HG03521 (cell line): Measurements from ENCODE around the gene GPR65.
"Not testable (repeated sequence)": the region's sequence is repeated elsewhere in the genome, so short reads cannot be mapped to it uniquely, and the experiment has no call there.

Experiments used
- ATAC-seq: cut with Tn5 transposase; IDR thresholded peaks from one replicate; pipeline ENCODE4 v1.9.1; 2021; ENCODE audit warnings: mild to moderate bottlenecking, moderate library complexity; ENCODE audit not compliant: unreplicated experiment

GPR65 gene

DNA sequence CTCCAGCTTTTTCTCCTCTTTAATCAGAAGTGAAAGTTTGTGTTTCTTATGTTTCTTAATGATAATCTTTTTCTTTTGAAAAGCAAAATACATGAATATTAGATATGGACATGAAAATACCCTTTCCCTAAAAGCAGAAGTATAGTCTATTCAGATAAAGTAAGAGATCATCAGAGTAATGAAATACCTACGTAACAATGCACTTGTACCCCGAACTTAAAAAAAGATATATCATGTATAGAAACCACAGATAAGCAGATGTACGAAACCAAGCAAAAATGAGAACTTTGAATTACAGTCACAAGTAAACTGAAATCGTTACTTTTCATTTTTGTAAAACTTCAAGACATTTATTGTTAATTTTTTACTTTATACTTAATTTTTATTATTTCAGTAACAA lies 1.5 kb upstream of the GPR65 start:
- ATAC-seq: no peak

- no peak for ATAC-seq
Measured at GRCh38 chr14:88004506-88005036, 364 bp upstream of the GPR65 start.

- peak; percentile 89 for ATAC-seq
Measured at GRCh38 chr14:88005978-88006851, 1.3 kb downstream of the GPR65 start.

DNA sequence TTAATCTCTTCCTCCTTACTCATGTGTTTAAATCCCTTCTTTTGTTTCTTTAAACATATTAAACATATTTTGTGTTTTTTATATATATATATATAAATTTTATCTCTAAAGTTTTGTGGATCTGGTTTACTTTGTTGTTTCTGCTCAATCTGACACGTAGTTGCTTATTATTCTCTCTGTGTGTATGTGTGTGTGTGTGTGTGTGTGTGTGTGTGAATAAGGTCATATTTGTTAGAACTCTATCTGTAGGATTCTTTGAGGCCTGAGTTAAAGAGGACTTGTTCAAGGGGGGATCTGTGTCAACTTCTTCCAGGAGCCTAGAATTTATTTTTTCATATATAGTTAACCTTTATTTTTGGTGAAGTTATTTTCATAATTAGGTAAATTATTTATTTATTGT lies 2.7 kb downstream of the GPR65 start:
- ATAC-seq: no peak

- no peak for ATAC-seq
Measured at GRCh38 chr14:88008039-88008742, 3.3 kb downstream of the GPR65 start.

GRCh38 chr14:88009486-88009885 lies 4.6 kb downstream of the GPR65 start:
- no peak for ATAC-seq

DNA sequence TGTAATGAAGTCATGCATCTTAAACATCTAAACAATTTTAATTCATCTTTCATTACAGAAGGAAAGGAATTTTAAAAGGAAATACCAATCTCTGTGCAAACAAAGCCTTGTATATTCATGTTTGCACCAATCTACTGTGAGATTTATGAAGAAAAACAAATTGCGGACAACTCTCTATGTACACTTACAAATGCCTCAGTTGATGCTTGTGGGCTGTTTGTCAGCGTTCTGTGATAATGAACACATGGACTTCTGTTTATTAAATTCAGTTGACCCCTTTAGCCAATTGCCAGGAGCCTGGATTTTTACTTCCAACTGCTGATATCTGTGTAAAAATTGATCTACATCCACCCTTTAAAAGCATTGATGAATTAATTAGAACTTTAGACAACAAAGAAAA lies 5.4 kb downstream of the GPR65 start:
- ATAC-seq: no peak

GRCh38 chr14:88012495-88012894 lies 7.6 kb downstream of the GPR65 start:
- no peak for ATAC-seq

DNA sequence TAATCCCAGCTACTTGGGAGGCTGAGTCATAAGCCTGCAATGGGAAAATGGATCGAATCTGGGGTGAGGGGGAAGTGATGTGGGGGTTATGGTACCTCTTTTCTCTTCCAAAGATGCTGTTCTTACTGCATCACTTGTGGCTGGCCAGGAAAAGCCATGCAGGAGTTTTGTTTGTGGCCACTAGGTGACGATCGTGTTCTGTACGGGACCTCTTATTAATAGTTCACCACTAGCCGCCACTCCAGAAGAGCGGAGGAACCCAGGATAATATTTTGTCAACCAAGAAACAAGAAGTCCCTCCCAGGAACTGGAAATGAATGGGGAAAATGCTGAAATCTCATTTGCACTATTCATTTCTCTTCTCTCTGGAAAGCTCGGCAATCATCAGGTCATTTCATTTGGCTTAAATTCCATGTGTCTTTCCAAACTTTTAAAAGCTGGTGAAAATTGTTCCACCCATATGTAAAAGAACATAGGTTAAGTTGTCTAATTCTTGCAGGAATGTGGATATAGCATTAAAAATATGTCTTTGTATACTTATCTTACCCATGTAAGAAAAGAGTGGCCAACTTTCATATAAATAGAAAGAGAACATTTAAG lies 8.9 kb downstream of the GPR65 start:
- ATAC-seq: peak; percentile 93

- ATAC-seq: no peak
Measured at GRCh38 chr14:88016768-88017167, 11.8 kb downstream of the GPR65 start.

DNA sequence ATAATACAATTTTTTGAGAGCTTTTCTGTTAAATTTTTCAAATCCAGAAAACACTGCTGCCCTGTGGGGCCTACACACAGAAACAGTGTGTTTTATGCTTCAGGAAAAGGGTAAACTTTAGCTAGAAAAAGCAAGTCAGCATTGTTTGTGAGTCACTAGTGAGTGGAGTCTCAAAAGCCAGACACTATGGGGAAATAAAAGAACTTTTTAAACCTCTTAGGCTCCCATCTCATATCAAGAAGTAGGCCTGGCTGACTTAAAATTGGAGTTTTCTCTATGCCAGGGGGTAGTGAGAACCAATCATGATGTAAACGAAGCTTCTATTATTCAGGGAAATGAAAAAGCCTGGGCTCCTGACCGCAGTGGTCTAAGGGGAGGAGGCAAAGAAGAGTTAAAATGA lies 12.6 kb downstream of the GPR65 start:
- no peak for ATAC-seq

- no peak for ATAC-seq
Measured at GRCh38 chr14:88023658-88024187, 18.8 kb downstream of the GPR65 start.

DNA sequence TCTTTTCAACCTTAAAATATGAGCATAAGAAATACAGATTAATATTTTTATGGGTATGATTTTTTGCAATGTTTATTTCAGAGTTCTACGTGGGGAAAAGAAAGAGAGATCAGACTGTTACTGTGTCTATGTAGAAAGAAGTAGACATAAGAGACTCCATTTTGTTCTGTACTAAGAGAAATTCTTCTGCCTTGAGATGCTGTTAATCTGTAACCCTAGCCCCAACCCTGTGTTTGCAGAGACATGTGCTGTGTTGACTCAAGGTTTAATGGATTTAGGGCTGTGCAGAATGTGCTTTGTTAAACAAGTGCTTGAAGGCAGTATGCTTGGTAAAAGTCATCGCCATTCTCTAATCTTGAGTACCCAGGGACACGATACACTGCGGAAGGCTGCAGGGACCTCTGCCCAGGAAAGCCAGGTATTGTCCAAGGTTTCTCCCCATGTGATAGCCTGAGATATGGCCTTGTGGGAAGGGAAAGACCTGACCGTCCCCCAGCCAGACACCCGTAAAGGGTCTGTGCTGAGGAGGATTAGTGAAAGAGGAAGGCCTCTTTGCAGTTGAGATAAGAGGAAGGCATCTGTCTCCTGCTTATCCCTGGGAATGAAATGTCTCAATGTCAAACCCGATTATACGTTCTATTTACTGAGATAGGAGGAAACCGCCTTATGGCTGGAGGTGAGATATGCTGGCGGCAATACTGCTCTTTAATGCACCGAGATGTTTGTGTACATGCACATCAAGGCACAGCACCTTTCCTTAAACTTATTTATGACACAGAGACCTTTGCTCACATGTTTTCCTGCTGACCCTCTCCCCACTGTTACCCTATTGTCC lies 19.5 kb downstream of the GPR65 start:
- not testable (repeated sequence) for ATAC-seq

- ATAC-seq: no peak
Measured at GRCh38 chr14:88025313-88025712, 20.4 kb downstream of the GPR65 start.

- no peak for ATAC-seq
Measured at GRCh38 chr14:88026890-88027289, 22.0 kb downstream of the GPR65 start.

GRCh38 chr14:88029500-88029899 lies 24.6 kb downstream of the GPR65 start:
- no peak for ATAC-seq

DNA sequence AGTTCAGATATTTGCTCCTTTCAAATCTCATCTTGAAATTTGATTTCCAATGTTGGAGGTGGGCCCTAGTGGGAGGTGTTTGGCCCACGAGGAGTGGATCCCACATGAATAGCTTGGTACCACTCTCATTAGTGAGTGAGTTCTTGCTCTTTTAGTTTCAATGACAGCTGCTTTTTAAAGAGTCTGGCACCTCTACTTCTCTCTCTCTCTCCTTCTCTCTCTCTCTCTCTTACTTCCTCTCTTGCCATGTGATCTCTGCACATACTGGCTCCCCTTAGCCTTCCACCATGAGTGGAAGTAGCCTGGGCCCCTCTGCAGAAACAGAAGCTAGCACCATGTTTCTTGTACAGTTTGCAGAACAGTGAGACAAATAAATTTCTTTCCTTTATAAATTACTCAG lies 25.1 kb downstream of the GPR65 start:
- ATAC-seq: no peak

- no peak for ATAC-seq
Measured at GRCh38 chr14:88030892-88031291, 26.0 kb downstream of the GPR65 start.

DNA sequence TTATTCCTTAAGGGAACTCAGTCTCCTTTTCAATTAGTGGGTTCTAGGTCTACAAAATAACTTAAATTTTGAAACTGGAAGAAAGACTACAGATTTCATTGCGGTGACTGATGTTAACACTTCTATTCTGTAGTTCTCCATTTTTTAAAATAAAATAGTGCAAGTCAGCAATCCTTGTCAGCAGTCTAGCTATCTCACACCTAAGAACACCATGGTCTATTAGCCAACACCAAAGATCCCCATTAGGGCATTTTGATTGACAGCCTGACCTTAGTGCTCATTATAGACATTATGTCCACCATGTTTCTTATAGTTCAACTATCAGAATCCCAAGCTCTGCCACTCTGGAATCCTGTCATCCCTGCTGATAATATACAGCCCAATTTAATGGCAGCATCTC lies 27.4 kb downstream of the GPR65 start:
- ATAC-seq: no peak

DNA sequence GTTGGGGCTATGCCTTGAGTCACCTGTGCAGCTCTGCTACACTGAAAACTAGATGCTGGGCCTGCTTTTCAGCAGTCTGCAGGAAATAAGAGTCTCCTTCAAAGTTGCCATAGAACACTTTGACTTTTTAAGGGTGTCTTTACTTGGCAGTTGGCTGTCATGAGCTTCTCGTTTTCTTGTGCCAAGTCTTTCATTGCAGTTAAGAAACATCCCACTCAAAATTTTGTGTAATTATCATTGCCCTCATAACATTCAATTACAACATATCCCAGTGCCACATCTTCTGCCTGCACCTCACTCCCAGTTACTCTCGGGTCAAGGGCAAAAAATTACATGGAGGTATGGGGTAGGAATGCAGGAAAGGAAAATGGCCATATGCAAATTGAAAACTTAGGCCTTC lies 29.1 kb downstream of the GPR65 start:
- no peak for ATAC-seq

DNA sequence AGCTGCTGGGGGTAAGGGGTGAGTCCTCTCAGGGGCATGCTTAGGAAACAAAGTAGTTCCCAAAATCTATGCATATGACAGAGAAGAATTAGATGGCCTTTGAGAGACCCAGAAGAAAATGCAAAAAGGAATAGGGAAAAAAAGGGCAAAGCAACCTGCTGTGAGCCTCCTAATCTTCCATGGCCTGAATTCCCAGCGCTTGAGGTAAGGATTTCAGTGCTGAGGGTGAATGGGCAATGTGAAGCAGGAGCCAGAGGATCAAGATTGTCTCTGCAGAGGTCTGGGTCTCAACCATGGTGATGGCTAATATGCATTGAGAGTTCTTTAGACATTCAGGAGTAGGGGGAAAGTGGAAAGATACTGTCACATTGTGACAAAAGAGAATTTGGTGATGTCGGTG lies 31.5 kb downstream of the GPR65 start:
- no peak for ATAC-seq
